HuH-7 (cell line): ENCODE data around the gene CD86.
"Not testable (repeated sequence)": the region's sequence is repeated elsewhere in the genome, so short reads cannot be mapped to it uniquely, and the experiment has no call there.

Source experiments
- DNase-seq: peaks from one replicate; pipeline ENCODE4 v3.0.0; 2011; ENCODE audit warnings: low spot score

CD86 gene

DNA sequence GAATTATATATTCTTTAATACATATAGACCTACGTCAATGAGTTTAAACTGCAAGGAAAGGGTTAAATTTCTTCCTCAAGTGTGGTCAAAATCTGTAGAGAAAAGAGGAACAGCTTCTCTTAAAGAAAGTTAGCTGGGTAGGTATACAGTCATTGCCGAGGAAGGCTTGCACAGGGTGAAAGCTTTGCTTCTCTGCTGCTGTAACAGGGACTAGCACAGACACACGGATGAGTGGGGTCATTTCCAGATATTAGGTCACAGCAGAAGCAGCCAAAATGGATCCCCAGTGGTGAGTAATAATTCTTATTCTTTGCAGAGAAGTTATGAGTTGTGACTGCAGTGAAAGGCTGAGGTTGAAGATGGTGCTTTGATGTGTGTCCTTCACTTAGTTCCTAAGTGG, at the start of gene CD86:
TSS of gene CD86 (plus strand) at position 148 of the 400 bp plus-strand sequence. CDS start at position 276, 128 bp downstream.
- no peak for DNase-seq

DNA sequence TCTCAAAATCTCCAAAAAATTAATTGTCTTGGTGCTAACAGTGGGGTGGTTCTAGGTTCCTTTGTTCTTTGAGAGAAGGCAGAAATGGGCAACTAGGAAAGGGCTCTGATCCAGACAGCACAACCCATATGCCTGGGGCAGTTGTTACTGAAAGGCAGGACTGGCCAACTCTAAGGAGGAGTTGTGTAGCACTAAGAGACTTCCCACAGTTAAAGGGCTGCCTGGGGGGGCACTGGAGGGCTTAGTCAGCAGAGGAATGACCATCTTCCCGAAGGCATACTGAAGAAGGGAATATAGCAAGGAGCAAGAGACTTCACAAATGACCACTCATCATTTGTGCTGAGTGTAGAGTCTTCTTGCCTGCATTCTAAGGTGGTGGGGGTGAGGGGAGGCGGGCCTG, 48.9 kb upstream of the CD86 start:
- DNase-seq, result no peak

DNA sequence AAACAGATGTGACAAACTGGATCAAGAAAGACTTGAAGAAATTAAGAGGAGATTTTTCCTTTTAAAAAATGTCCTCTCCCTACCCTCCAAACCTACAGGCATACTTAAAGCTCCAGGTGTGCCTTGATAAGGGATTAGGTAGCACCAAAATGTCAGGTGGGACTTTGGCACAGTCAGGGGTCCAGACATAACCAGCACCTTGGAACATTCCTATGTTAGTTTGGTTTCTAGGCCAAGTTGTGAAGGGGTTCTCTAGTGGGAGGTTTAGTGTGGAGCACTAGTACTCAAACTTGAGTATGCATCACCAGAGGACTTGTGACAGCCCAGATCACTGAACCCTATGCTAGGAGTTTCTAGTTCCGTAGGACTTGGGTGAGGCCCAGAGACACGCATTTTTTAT, 47.0 kb upstream of the CD86 start:
- no peak for DNase-seq

DNA sequence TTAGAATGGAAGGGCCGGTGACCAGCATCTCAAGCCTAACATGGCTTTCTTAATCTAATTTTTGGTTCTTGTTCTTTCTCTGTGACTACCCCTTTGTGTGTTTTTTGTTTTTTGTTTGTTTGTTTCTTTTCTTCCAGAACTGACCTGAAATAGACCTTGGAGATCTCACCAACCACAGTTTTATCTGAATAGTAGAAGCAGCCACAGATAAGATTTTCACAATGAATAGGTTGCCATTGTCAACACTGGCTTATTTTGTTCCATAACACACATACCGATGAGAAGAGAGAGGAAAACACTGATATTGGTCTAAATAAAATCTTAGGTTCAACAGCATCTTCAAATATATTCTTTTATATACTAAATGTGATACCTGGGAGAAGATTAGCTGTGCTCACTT, 44.7 kb upstream of the CD86 start:
- DNase-seq, result no peak

- no peak for DNase-seq
Measured at GRCh38 chr3:122011396-122011795, 43.8 kb upstream of the CD86 start.

- DNase-seq, result no peak
Measured at GRCh38 chr3:122012821-122013220, 42.3 kb upstream of the CD86 start.

DNA sequence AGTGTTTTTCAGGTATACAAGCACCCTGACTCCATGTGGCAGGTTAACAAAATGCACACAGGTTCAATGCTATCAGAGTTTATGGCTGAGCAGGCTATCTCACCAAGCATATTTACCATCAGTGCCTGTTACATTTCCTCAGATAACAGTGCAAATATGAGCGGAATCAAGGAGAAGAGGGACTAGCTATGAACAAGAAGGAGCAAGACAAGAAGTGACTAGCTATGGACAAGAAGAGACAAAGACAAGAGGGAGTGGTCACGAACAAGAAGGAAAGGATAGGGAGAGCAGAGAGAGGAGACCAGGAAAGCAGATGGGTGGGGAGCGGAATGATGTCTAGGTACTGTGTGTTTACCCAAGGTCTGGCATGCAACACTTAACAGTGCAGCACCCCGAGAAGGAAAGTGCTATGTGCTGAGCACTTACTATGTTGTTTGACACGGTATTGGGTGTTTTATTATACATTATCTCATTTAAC, 41.7 kb upstream of the CD86 start:
- DNase-seq, result peak; percentile 58

GRCh38 chr3:122014741-122015140, 40.4 kb upstream of the CD86 start:
- no peak for DNase-seq

DNA sequence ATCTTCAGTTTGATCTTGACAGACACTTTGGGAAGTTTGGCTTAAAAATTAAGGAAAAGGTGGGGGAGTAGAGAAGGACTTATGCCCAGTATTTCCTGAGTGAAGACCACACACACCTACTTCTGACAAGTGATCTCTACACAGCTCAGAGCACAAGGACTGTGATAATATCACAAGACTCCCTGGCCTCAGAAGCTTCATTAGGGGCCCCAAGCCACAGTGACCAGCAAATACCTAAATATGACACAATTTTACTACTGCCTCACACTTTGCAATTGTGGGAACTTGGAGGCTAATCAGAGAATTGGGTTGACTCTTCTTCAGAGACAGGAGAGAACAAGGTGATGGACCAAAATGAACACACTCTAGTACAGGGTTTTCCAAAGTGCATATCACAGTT, 35.7 kb upstream of the CD86 start:
- DNase-seq, result no peak

DNA sequence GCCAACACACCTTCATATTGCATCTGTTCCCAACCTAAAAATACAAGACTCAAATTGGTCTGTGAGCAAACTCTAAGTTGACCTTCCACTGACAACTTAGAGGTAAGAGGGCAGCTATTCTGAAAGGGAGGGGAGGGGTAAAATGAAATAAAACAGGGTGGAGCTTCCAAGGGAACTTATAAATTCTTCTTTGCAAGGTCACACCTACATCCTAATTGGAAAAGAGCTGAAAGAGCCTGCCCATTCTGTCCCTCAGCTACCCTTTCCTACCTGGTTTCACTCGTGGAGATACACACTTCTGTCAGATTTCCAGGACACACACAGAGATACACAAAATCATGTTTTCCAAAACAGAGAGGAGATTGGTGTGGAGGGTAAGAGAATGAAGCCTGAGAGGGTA, 34.1 kb upstream of the CD86 start:
- no peak for DNase-seq

GRCh38 chr3:122021811-122022401, 33.3 kb upstream of the CD86 start, which contains the start of gene ILDR1:
Gene ILDR1 (minus strand): TSS chr3:122022247. CDS start chr3:122022077, 170 bp downstream.
- DNase-seq, result no peak

GRCh38 chr3:122023335-122023910, 31.7 kb upstream of the CD86 start:
- no peak for DNase-seq

DNA sequence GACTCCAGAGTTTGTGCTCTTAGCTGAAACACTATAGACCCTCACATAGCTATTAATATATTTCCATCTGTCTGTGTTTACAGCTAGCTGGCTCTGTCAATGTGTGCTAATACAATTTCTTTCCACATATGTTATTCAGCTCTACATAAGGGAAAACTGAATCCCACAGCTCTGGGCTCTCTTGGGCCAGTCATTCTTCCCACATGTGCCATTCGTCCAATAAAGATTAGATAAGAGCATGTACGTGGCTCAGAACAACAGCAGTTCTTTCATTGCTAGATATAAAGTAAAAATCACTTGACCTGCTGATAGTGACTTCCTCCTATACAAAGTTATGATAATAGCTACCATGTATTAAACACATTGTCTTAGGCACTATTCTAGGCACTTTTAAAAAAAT, 30.4 kb upstream of the CD86 start:
- no peak for DNase-seq

GRCh38 chr3:122025296-122025695, 29.9 kb upstream of the CD86 start:
- DNase-seq, result no peak

- DNase-seq, result no peak
Measured at GRCh38 chr3:122030381-122031122, 24.6 kb upstream of the CD86 start.

- DNase-seq, result no peak
Measured at GRCh38 chr3:122031123-122031468, 24.1 kb upstream of the CD86 start.

GRCh38 chr3:122032531-122032930, 22.6 kb upstream of the CD86 start:
- no peak for DNase-seq

- DNase-seq, result no peak
Measured at GRCh38 chr3:122033023-122033422, 22.1 kb upstream of the CD86 start.

DNA sequence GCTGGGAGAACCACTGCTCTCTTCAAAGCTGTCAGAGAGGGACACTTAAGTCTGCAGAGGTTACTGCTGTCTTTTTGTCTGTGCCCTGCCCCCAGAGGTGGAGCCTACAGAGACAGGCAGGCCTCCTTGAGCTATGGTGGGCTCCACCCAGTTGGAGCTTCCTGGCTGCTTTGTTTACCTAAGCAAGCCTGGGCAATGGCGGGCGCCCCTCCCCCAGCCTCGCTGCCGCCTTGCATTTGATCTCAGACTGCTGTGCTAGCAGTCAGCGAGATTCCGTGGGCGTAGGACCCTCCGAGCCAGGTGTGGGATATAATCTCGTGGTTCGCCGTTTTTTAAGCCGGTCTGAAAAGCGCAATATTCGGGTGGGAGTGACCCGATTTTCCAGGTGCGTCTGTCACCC, 7.9 kb upstream of the CD86 start:
- not testable (repeated sequence) for DNase-seq

GRCh38 chr3:122047773-122048172, 7.4 kb upstream of the CD86 start:
- not testable (repeated sequence) for DNase-seq

GRCh38 chr3:122052968-122053367, 2.2 kb upstream of the CD86 start:
- no peak for DNase-seq

DNA sequence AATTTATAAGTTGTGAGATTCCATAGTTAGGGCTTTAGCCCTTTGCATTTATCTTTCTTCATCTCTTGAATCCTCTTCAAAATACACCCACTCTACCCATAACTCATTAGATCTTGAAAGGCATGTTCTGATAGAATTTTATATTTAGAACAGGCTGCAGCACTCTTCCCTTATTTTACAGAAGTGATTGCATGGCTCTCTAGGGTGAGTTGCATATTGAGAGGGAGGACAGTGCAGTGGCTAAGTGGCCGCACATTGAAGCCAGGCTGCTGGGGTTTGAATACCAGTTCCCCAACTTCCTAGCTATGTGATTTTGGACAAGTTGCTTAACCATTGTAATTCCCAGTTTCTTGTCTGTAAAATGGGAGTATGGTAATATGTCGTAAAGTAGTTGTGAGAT, 2.5 kb downstream of the CD86 start:
- DNase-seq, result no peak

- DNase-seq, result no peak
Measured at GRCh38 chr3:122058294-122058693, 3.1 kb downstream of the CD86 start.
